SU-DHL-6 (cell line): ENCODE data around the gene DDX39B.

Source experiments
- H2AFZ ChIP-seq: fragments of 200-600 bp; sonication (generic); 2 replicates; pipeline ENCODE4 v1.6.1; 2014; ENCODE audit warnings: low read depth, mild to moderate bottlenecking, moderate library complexity, mixed read lengths, antibody characterized with exemption, low read length; ENCODE audit not compliant: severe bottlenecking
- H3F3A ChIP-seq: fragments of 200-600 bp; shearing (Covaris generic); 2 replicates; pipeline ENCODE4 v1.6.0; 2016; ENCODE audit warnings: antibody characterized with exemption, mild to moderate bottlenecking; ENCODE audit not compliant: insufficient read depth
- H3K27ac ChIP-seq: fragments of 200-600 bp; sonication (generic); 2 replicates; pipeline ENCODE4 v1.5.1; 2016; ENCODE audit warnings: low read depth, mild to moderate bottlenecking, low read length, moderate library complexity, mixed read lengths
- H3K27me3 ChIP-seq: fragments of 200-600 bp; sonication (generic), shearing (Covaris generic); 2 replicates; pipeline ENCODE4 v1.6.0; 2014; ENCODE audit warnings: mild to moderate bottlenecking, low read length
- H3K36me3 ChIP-seq: fragments of 200-600 bp; sonication (generic); 2 replicates; pipeline ENCODE4 v1.6.1; 2014; ENCODE audit warnings: mild to moderate bottlenecking, low read length, mixed read lengths
- H3K4me2 ChIP-seq: fragments of 300-600, 200-600 bp; shearing (Covaris generic), sonication (generic); 2 replicates; pipeline ENCODE4 v1.6.0; 2014; ENCODE audit warnings: low read length, low read depth, mild to moderate bottlenecking; ENCODE audit not compliant: poor library complexity, severe bottlenecking
- H3K4me3 ChIP-seq: fragments of 200-600 bp; sonication (generic); 2 replicates; pipeline ENCODE4 v1.5.1; 2014; ENCODE audit warnings: antibody characterized with exemption, low read length, mild to moderate bottlenecking, mixed read lengths; ENCODE audit not compliant: insufficient read depth, poor library complexity, severe bottlenecking
- H3K79me2 ChIP-seq: fragments of 200-600 bp; sonication (generic); 2 replicates; pipeline ENCODE4 v1.6.1; 2014; ENCODE audit warnings: mild to moderate bottlenecking, low read length, moderate library complexity; ENCODE audit not compliant: insufficient read depth
- H3K9ac ChIP-seq: fragments of 200-600 bp; sonication (generic); 2 replicates; pipeline ENCODE4 v1.7.0; 2014; ENCODE audit warnings: mild to moderate bottlenecking, low read length
- H3K9me2 ChIP-seq: fragments of 200-600 bp; sonication (generic); replicated peaks from 2 replicates; pipeline ENCODE4 v1.6.1; 2014; ENCODE audit warnings: low read length; ENCODE audit not compliant: insufficient read depth
- H3K9me3 ChIP-seq: fragments of 200-600 bp; sonication (generic); 2 replicates; pipeline ENCODE4 v1.6.1; 2014; ENCODE audit warnings: low read length, mixed read lengths; ENCODE audit not compliant: insufficient read depth
- H4K20me1 ChIP-seq: fragments of 200-600 bp; sonication (generic); 2 replicates; pipeline ENCODE4 v1.6.1; 2014; ENCODE audit warnings: low read depth, mild to moderate bottlenecking, antibody characterized with exemption, low read length, moderate library complexity, mixed read lengths
- EZH2phosphoT487 ChIP-seq: fragments of 200-600 bp; sonication (generic), shearing (Covaris generic); conservative IDR thresholded peaks from 2 replicates; pipeline ENCODE4 v1.6.1; 2018; ENCODE audit warnings: mild to moderate bottlenecking, antibody characterized with exemption, low read length, moderate library complexity, mixed read lengths
- TF ChIP-seq, protein P1 (sequence below): fragments of 200-600 bp; sonication (generic); IDR thresholded peaks from one replicate; pipeline ENCODE4 v1.5.1; 2017; ENCODE audit warnings: antibody characterized with exemption, mild to moderate bottlenecking, low read length, moderate library complexity; ENCODE audit not compliant: insufficient read depth, poor library complexity, severe bottlenecking

The DDX39B gene

DNA sequence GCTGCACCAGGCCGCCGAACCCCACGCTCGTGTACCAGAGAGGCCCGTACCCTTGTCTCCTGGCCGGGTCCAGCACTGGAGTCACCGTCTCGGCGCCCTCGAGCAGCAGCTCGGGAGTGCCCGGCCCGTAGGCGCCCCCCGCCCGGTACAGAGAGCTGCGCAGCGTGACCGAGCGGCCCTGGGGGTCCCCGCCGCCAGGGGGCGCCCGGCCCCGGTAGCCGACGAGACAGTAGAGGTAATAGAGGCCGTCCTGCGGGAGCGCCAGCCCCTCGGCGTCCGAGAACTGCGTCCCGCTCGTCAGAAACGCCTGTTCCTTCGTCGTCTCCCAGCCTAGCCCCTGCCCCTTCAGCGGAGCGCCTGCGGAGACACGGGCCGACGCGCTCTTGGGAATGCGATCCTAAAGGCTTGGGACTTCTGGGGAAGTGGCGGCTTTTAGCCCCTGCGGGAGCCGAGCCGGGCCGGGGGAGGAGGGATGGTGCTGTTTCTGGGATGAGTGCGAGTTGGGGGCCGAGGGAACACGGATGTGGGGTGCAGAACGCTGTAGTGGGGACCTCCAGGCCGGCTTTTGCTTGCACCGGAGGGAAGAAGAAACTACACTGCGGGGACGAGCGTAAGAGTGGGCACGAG, 39.1 kb upstream of the DDX39B start:
- peak overlapping the region; percentile 86 for H3K4me3 ChIP-seq
- H3K9ac ChIP-seq = peak overlapping the region; percentile 87
- H3K27ac ChIP-seq = peak overlapping the region; percentile 92
- H3K9me3 ChIP-seq = no peaks in the 10 kb centered on the region
- peaks cover 32% of the 10 kb centered on the region for H3K79me2 ChIP-seq
- TF ChIP-seq EZH2phosphoT487 = no peak
- TF ChIP-seq, protein P1, sequence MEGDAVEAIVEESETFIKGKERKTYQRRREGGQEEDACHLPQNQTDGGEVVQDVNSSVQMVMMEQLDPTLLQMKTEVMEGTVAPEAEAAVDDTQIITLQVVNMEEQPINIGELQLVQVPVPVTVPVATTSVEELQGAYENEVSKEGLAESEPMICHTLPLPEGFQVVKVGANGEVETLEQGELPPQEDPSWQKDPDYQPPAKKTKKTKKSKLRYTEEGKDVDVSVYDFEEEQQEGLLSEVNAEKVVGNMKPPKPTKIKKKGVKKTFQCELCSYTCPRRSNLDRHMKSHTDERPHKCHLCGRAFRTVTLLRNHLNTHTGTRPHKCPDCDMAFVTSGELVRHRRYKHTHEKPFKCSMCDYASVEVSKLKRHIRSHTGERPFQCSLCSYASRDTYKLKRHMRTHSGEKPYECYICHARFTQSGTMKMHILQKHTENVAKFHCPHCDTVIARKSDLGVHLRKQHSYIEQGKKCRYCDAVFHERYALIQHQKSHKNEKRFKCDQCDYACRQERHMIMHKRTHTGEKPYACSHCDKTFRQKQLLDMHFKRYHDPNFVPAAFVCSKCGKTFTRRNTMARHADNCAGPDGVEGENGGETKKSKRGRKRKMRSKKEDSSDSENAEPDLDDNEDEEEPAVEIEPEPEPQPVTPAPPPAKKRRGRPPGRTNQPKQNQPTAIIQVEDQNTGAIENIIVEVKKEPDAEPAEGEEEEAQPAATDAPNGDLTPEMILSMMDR = peak; percentile 100
- no peaks in the 10 kb centered on the region for H3K27me3 ChIP-seq
- peaks cover 3% of the 10 kb centered on the region; the same call in 1 of the 2 replicates for H3K36me3 ChIP-seq
- peaks cover 89% of the 10 kb centered on the region for H3F3A ChIP-seq
- no peaks in the 10 kb centered on the region for H4K20me1 ChIP-seq
- no peaks in the 10 kb centered on the region for H3K9me2 ChIP-seq
- peak overlapping the region; percentile 86 for H3K4me2 ChIP-seq
- H2AFZ ChIP-seq = peak overlapping the region; percentile 15

DNA sequence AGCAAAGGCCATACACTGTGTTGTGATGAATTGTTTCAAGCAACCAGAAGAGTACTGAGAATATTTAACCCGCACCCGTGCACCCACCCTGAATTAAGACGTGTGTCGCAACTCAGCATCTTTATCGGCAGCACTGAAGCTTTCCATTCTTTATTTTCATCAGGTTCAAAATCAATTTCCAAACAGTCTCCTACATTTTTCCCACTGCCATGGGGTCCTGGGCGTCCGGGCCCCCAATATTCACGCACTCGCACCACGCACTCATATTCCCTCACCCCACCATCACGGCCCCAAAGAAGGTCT, 38.6 kb upstream of the DDX39B start:
- Histone ChIP-seq H3F3A (peaks cover 88% of the 10 kb centered on the region), H3K27ac (peak overlapping the region; percentile 92), H3K9me3 (no peaks in the 10 kb centered on the region), H3K4me2 (peak overlapping the region; percentile 86), H3K9ac (peak overlapping the region; percentile 87), H3K9me2 (no peaks in the 10 kb centered on the region), H3K79me2 (peaks cover 37% of the 10 kb centered on the region), H3K4me3 (peak overlapping the region; percentile 86), H2AFZ (peak overlapping the region; percentile 15), H4K20me1 (no peaks in the 10 kb centered on the region), H3K27me3 (no peaks in the 10 kb centered on the region), H3K36me3 (peaks cover 3% of the 10 kb centered on the region; the same call in 1 of the 2 replicates)
- TF ChIP-seq EZH2phosphoT487 = no peak
- TF ChIP-seq, protein P1 = no peak

DNA sequence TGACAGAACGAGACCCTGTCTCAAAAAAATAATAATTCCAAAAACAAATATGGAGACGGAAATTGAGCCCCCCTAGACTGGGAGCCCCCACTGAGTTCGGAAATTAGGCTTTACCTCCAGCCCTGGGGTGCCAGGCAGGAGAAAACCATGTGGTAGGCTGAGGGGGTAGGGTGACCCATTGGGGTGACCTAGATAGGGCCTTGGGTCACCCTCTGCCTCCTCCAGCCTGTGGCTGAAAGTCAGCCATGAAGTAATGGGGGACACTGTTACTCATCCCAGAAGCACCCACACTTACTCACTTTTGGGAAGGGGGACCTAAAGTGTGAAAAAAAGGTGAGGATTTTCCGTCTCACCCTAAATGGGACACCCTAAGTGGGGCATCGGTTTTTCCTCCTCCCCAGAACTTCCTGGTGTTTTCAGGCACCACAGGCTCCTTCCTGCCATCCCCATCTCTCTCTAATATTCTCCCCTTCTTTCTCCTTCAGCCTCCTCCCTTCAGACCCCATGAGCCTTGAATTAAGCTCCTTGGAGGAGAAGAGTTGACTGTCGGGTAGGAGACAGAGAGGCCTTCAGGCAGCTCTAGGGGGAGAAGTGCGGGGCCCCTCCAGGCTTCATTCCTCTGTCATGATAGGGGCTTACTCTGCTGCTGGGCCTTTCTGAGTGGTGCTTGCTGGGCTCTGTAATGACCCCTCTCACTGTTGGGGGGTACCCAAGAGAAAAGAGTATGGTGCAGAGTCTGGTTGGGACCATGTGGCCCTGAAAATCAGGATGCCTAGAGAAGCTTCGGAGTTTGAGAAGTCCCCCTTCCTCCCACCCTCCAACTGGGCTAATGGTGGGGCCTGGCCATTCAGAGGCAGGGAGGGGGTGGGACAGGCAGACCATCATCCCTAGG, 38.0 kb upstream of the DDX39B start:
- Histone ChIP-seq H3K9ac (peak overlapping the region; percentile 87), H3K9me3 (no peaks in the 10 kb centered on the region), H3K4me2 (peak overlapping the region; percentile 86), H3K27me3 (no peaks in the 10 kb centered on the region), H3F3A (peaks cover 87% of the 10 kb centered on the region), H3K79me2 (peaks cover 43% of the 10 kb centered on the region), H3K36me3 (peaks cover 3% of the 10 kb centered on the region; the same call in 1 of the 2 replicates), H2AFZ (no peak overlapping the region), H3K9me2 (no peaks in the 10 kb centered on the region), H4K20me1 (no peaks in the 10 kb centered on the region), H3K27ac (peak overlapping the region; percentile 92), H3K4me3 (peak overlapping the region; percentile 86)
- TF ChIP-seq, protein P1 = no peak
- no peak for TF ChIP-seq EZH2phosphoT487
